HepG2 (cell line): ENCODE data around the gene CA10. TPM values are rescaled to one million over a fixed set of nuclear protein-coding genes. Genes with fewer than 3 reads are reported as not detected.
A peak's percentile ranks its signal among the peaks of the same experiment; 100 is the strongest.

ENCODE experiments used
- ATAC-seq: fragments of 200-7000 bp; cut with Tn5 transposase; 3 replicates; pipeline ENCODE4 v1.9.1; 2020; ENCODE audit warnings: mild to moderate bottlenecking, moderate library complexity
- BruUV-seq: library from RNA; stranded (reverse); fragments of 400-500 nt; replicated peaks from 2 replicates; lab custom pipeline; 2021; lab: Mats Ljungman, UMichigan
- CTCF ChIA-PET: fragments of 300-600 bp; formaldehyde crosslinking; extraction: SDS; loops from one replicate; lab custom pipeline; 2021; ENCODE audit warnings: low total read pairs, inconsistent platforms, low intra/inter-chr PET ratio; lab: Yijun Ruan, JAX
- POLR2A ChIA-PET: fragments of 350-600 bp; sonication (Branson Sonifier 250); formaldehyde crosslinking; loops from one replicate; lab custom pipeline; 2020; ENCODE audit warnings: antibody characterized with exemption, inconsistent platforms; lab: Yijun Ruan, JAX
- DNase-seq: peaks from one replicate; pipeline ENCODE4 v3.0.0-alpha.2; 2015; ENCODE audit warnings: low spot score
- FAIRE-seq: peaks from 3 replicates; lab custom pipeline; 2011; peaks lifted over from hg19 to GRCh38; lab: Jason Lieb, UNC
- H2AFZ ChIP-seq: one replicate; pipeline ENCODE4 v1.6.1; 2011; ENCODE audit warnings: low read length, inconsistent platforms
- H3K27ac ChIP-seq: fragments of 300-600 bp; 3 replicates; pipeline ENCODE4 v1.8.0; 2011; ENCODE audit warnings: mixed run types, mild to moderate bottlenecking, mixed read lengths, low read length, inconsistent platforms; ENCODE audit not compliant: insufficient read depth; ENCODE audit errors: extremely low read length
- H3K27me3 ChIP-seq, 2 experiments: fragments of 200-600 bp in 1 of 2; 2 replicates in 1 of 2; 3 replicates in 1 of 2; pipeline versions ENCODE4 v1.6.0 to v1.8.0; 2011; ENCODE audit warnings: low read length in 2 of 2, mild to moderate bottlenecking in 2 of 2, moderate library complexity in 2 of 2, inconsistent platforms in 1 of 2; ENCODE audit not compliant: insufficient read depth in 2 of 2, control insufficient read depth in 1 of 2
- H3K36me3 ChIP-seq, 2 experiments: fragments of 200-600 bp in 1 of 2; replicated peaks in 1 of 2; 2 replicates in 1 of 2; 3 replicates in 1 of 2; pipeline versions ENCODE4 v1.5.1 to v1.8.0; 2011; ENCODE audit warnings: low read length in 2 of 2, inconsistent platforms in 1 of 2; ENCODE audit not compliant: insufficient read depth in 2 of 2, control insufficient read depth in 1 of 2
- H3K4me1 ChIP-seq: 2 replicates; pipeline ENCODE4 v1.5.1; 2012; ENCODE audit warnings: low read length, inconsistent platforms; ENCODE audit not compliant: insufficient read depth
- H3K4me2 ChIP-seq: 2 replicates; pipeline ENCODE4 v1.6.0; 2011; ENCODE audit warnings: low read depth, low read length, inconsistent platforms
- H3K4me3 ChIP-seq, 3 experiments: fragments of 200-600 bp in 1 of 3; sonication (generic), shearing (Covaris generic) in 1 of 3; replicated peaks in 1 of 3; 2 replicates each; pipeline ENCODE4 v1.5.1; 2011 to 2016; ENCODE audit warnings: low read length in 3 of 3, inconsistent platforms in 2 of 3, low read depth in 2 of 3, mild to moderate bottlenecking in 2 of 3, control low read depth in 1 of 3, mixed read lengths in 1 of 3; ENCODE audit not compliant: insufficient read depth in 1 of 3
- H3K79me2 ChIP-seq: one replicate; pipeline ENCODE4 v1.6.1; 2011; ENCODE audit warnings: low read length, inconsistent platforms; ENCODE audit not compliant: insufficient read depth
- H3K9ac ChIP-seq: 2 replicates; pipeline ENCODE4 v1.6.0; 2011; ENCODE audit warnings: mild to moderate bottlenecking, low read depth, low read length, inconsistent platforms; ENCODE audit not compliant: insufficient read depth
- H3K9me3 ChIP-seq: 2 replicates; pipeline ENCODE4 v1.5.1; 2012; ENCODE audit warnings: mild to moderate bottlenecking, low read length
- H4K20me1 ChIP-seq: 2 replicates; pipeline ENCODE4 v1.6.0; 2011; ENCODE audit warnings: inconsistent platforms, mild to moderate bottlenecking, low read length, moderate library complexity; ENCODE audit not compliant: insufficient read depth
- ADNP ChIP-seq: sonication (generic); formaldehyde crosslinking; IDR thresholded peaks from 2 replicates; pipeline ENCODE4 v1.4.0; 2020; ENCODE audit warnings: missing genetic modification reagents
- CSRNP2 ChIP-seq: sonication (generic); formaldehyde crosslinking; conservative IDR thresholded peaks from 2 replicates; pipeline ENCODE4 v1.8.0; 2022; ENCODE audit warnings: low read depth, missing genetic modification reagents
- FIP1L1 ChIP-seq: fragments of 200-400 bp; formaldehyde crosslinking; IDR thresholded peaks from 2 replicates; pipeline ENCODE4 v1.6.1; 2018; ENCODE audit warnings: low read depth, mild to moderate bottlenecking, low read length, moderate library complexity, borderline replicate concordance; ENCODE audit not compliant: insufficient read depth
- MIER2 ChIP-seq: IDR thresholded peaks from 2 replicates; pipeline ENCODE4 v1.6.1; 2016; ENCODE audit warnings: missing biosample characterization, missing genetic modification reagents
- MIXL1 ChIP-seq: IDR thresholded peaks from 2 replicates; pipeline ENCODE4 v1.6.1; 2016
- MLLT10 ChIP-seq: sonication (generic); formaldehyde crosslinking; IDR thresholded peaks from 2 replicates; pipeline ENCODE4 v1.4.0; 2020; ENCODE audit warnings: missing genetic modification reagents
- REST ChIP-seq, 2 experiments: IDR thresholded peaks; 2 replicates each; pipeline ENCODE4 v1.6.1; 2011 to 2012; ENCODE audit warnings: low read length in 2 of 2, borderline replicate concordance in 1 of 2, low read depth in 1 of 2, mild to moderate bottlenecking in 1 of 2, moderate library complexity in 1 of 2
- SNAPC5 ChIP-seq: sonication (generic); formaldehyde crosslinking; IDR thresholded peaks from 2 replicates; pipeline ENCODE4 v1.8.1; 2023; ENCODE audit warnings: mild to moderate bottlenecking, missing genetic modification reagents, borderline replicate concordance
- WIZ ChIP-seq: sonication (generic); formaldehyde crosslinking; IDR thresholded peaks from 2 replicates; pipeline ENCODE4 v1.5.1; 2020; ENCODE audit warnings: mild to moderate bottlenecking, missing genetic modification reagents
- ZBTB2 ChIP-seq: sonication (generic); formaldehyde crosslinking; IDR thresholded peaks from 2 replicates; pipeline ENCODE4 v1.8.0; 2022; ENCODE audit warnings: low read depth, missing genetic modification reagents
- ZNF160 ChIP-seq: sonication (generic); formaldehyde crosslinking; IDR thresholded peaks from 2 replicates; pipeline ENCODE4 v1.8.0; 2022; ENCODE audit warnings: mild to moderate bottlenecking, inconsistent platforms, missing genetic modification reagents
- ZNF33A ChIP-seq: sonication (generic); formaldehyde crosslinking; IDR thresholded peaks from 2 replicates; pipeline ENCODE4 v1.5.1; 2020; ENCODE audit warnings: missing genetic modification reagents, mild to moderate bottlenecking, moderate library complexity, borderline replicate concordance
- ZNF607 ChIP-seq: sonication (generic); formaldehyde crosslinking; IDR thresholded peaks from 2 replicates; pipeline ENCODE4 v1.5.1; 2020; ENCODE audit warnings: missing genetic modification reagents, mild to moderate bottlenecking, borderline replicate concordance
- ZNF773 ChIP-seq: sonication (generic); formaldehyde crosslinking; IDR thresholded peaks from 2 replicates; pipeline ENCODE4 v1.4.0; 2020; ENCODE audit warnings: missing genetic modification reagents, borderline replicate concordance
- ZNF784 ChIP-seq: sonication (generic); formaldehyde crosslinking; IDR thresholded peaks from 2 replicates; pipeline ENCODE4 v1.5.1; 2020; ENCODE audit warnings: missing genetic modification reagents, mild to moderate bottlenecking, borderline replicate concordance
- ZNF883 ChIP-seq: sonication (generic); formaldehyde crosslinking; IDR thresholded peaks from 2 replicates; pipeline ENCODE4 v1.5.1; 2020; ENCODE audit warnings: mild to moderate bottlenecking, missing genetic modification reagents; ENCODE audit errors: not compliant biosample characterization
- ZSCAN30 ChIP-seq: sonication (generic); formaldehyde crosslinking; IDR thresholded peaks from 2 replicates; pipeline ENCODE4 v1.5.0; 2020; ENCODE audit warnings: mild to moderate bottlenecking, missing genetic modification reagents
- WGBS: methylation state at CpG from one replicate; pipeline ENCODE4 v1.1.6; 2017; ENCODE audit warnings: low lambda C conversion rate; 5-methylcytosine and 5-hydroxymethylcytosine counted together
- in situ Hi-C: cut with HindIII; loops from 2 replicates; pipeline ENCODE4 v1.10.0; 2017; ENCODE audit warnings: low pct_unique_long_range_greater_than_20kb; ENCODE audit not compliant: extremely low pct_ligation_motif_present
- intact Hi-C: fragments of 100-400 bp; cut with micrococcal nuclease; formaldehyde crosslinking; loops from one replicate; pipeline ENCODE4 v1.10.0; 2022; ENCODE audit not compliant: unreplicated experiment
- polyA plus RNA-seq, 8 experiments: library from polyadenylated mRNA; depleted of rRNA in 3 of 8; stranded (reverse) in 7 of 8; unstranded in 1 of 8; fragments of >200 nt; fragmentation: Illumina TruSeq in 4 of 8; extraction: Trizol in 4 of 8; gene quantifications; 2 replicates each; pipeline versions ENCODE4 v1.2.1 to v1.2.3, GENCODE V29; 2011 to 2016; ENCODE audit warnings: low read depth in 4 of 8, missing spikeins in 1 of 8, mixed read lengths in 1 of 8; ENCODE audit not compliant: insufficient read depth in 1 of 8
- total RNA-seq, 5 experiments: library from RNA; depleted of rRNA; stranded (reverse); fragments of >200 nt; fragmentation: Illumina TruSeq; extraction: Trizol; gene quantifications; 2 replicates each; pipeline ENCODE4 v1.2.3, GENCODE V29; 2016; ENCODE audit warnings: low read depth in 1 of 5

The CA10 gene
- total and polyA plus RNA-seq, 2 of the 13 experiments (the other 11 are each of a cell fraction or from before 2014, with no cell fraction given), result not detected

GRCh38 chr17:51869387-51869786, 289.1 kb downstream of the CA10 start:
- Histone ChIP-seq H3K27ac (no peak overlapping the region), H3K36me3 (no peaks in the 10 kb centered on the region), H4K20me1 (no peaks in the 10 kb centered on the region), H3K4me2 (no peak overlapping the region), H3K9ac (no peak overlapping the region), H3K4me3 (no peak overlapping the region), H3K79me2 (no peaks in the 10 kb centered on the region), H2AFZ (no peak overlapping the region), H3K9me3 (no peaks in the 10 kb centered on the region), H3K27me3 (no peaks in the 10 kb centered on the region), H3K4me1 (no peaks in the 10 kb centered on the region)
- CTCF ChIA-PET, result no interaction called here
- POLR2A ChIA-PET, result no interaction called here
- WGBS, result 0% methylated on average over 2 of the region's 2 CpGs
- in situ Hi-C loops, result loop anchor here (25.0 kb wide), 2 partner anchors 243 to 482 kb away; no protein-coding TSS in a partner anchor
- no peak for FAIRE-seq
- intact Hi-C loops, result no loop called here
- no peak for ATAC-seq
- DNase-seq, result peak; percentile 23
- BruUV-seq, result no TSS peak
- TF ChIP-seq ZNF33A (CRISPR knock-in tag), result no peak
- TF ChIP-seq CSRNP2 (CRISPR knock-in tag), result no peak
- TF ChIP-seq MIER2 (CRISPR knock-in tag), result peak; percentile 96
- TF ChIP-seq ZNF160, result no peak
- TF ChIP-seq ZBTB2 (CRISPR knock-in tag), result no peak
- TF ChIP-seq REST (IDR thresholded peaks at IDR 0.05; ENCODE audit: borderline replicate concordance in 1 of 2, low read depth in 1 of 2, low read length in 2 of 2), result peak; percentile 66 to 96
- TF ChIP-seq ZNF784, result no peak
- no peak for TF ChIP-seq ZNF773
- no peak for TF ChIP-seq ZNF883 (CRISPR knock-in tag)
- TF ChIP-seq ZNF607, result 0 out of 2 replicates have a peak, but pooled peaks have one; percentile 30
- TF ChIP-seq WIZ (CRISPR knock-in tag), result peak; percentile 75; the same call in 1 of the 2 replicates
- TF ChIP-seq ADNP (CRISPR knock-in tag), result no peak
- no peak for TF ChIP-seq ZSCAN30 (CRISPR knock-in tag)
- TF ChIP-seq FIP1L1, result no peak
- no peak for TF ChIP-seq MLLT10 (CRISPR knock-in tag)
- TF ChIP-seq SNAPC5 (CRISPR knock-in tag), result no peak
- 0 out of 2 replicates have a peak, but pooled peaks have one; percentile 16 for TF ChIP-seq MIXL1 (CRISPR knock-in tag)
